OCI-LY7 (cell line): ENCODE measurements around the gene TCERG1L. TPM values are rescaled to one million over a fixed set of nuclear protein-coding genes. Genes with fewer than 3 reads are reported as not detected.

Experiments used
- BruUV-seq: library from RNA; stranded (reverse); fragments of 400-500 nt; replicated peaks from 2 replicates; lab custom pipeline; 2021; lab: Mats Ljungman, UMichigan
- CTCF ChIA-PET: fragments of 300-600 bp; sonication (Branson Sonifier 250); formaldehyde crosslinking; loops from one replicate; lab custom pipeline; 2022; ENCODE audit warnings: antibody characterized with exemption; ENCODE audit not compliant: unreplicated experiment; lab: Charles Lee
- POLR2A ChIA-PET: fragments of 300-600 bp; sonication (Branson Sonifier 250); formaldehyde crosslinking; loops from one replicate; lab custom pipeline; 2022; ENCODE audit warnings: antibody characterized with exemption; lab: Charles Lee
- DNase-seq: peaks from one replicate; pipeline ENCODE4 v3.0.0-alpha.2; 2015; ENCODE audit warnings: low spot score
- H2AFZ ChIP-seq: fragments of 200-600 bp; sonication (generic), shearing (Covaris generic); 2 replicates; pipeline ENCODE4 v1.6.1; 2014; ENCODE audit warnings: mild to moderate bottlenecking, antibody characterized with exemption, low read length, moderate library complexity
- H3K27ac ChIP-seq: fragments of 200-600 bp; sonication (generic); 2 replicates; pipeline ENCODE4 v1.5.1; 2014; ENCODE audit warnings: mixed run types, low read depth, mild to moderate bottlenecking, moderate library complexity, low read length, inconsistent platforms; ENCODE audit not compliant: poor library complexity, severe bottlenecking
- H3K36me3 ChIP-seq: fragments of 200-600 bp; sonication (generic); 2 replicates; pipeline ENCODE4 v1.6.1; 2014; ENCODE audit warnings: mild to moderate bottlenecking, antibody characterized with exemption, low read length, moderate library complexity, mixed read lengths; ENCODE audit not compliant: insufficient read depth
- H3K4me1 ChIP-seq: fragments of 200-600 bp; sonication (generic); 2 replicates; pipeline ENCODE4 v1.5.1; 2014; ENCODE audit warnings: mild to moderate bottlenecking, low read length; ENCODE audit not compliant: insufficient read depth, poor library complexity, severe bottlenecking
- H3K4me2 ChIP-seq: fragments of 200-600 bp; sonication (generic); 2 replicates; pipeline ENCODE4 v1.6.1; 2014; ENCODE audit warnings: mild to moderate bottlenecking, low read length
- H3K4me3 ChIP-seq: fragments of 200-600 bp; sonication (generic); 2 replicates; pipeline ENCODE4 v1.5.1; 2014; ENCODE audit warnings: mild to moderate bottlenecking, low read depth, low read length; ENCODE audit not compliant: poor library complexity, severe bottlenecking
- H3K79me2 ChIP-seq: fragments of 200-600 bp; sonication (generic); 2 replicates; pipeline ENCODE4 v1.6.1; 2016; ENCODE audit warnings: low read depth, mild to moderate bottlenecking, low read length, moderate library complexity, mixed read lengths; ENCODE audit not compliant: insufficient read depth
- H3K9me2 ChIP-seq: fragments of 200-600 bp; sonication (generic); 2 replicates; pipeline ENCODE4 v1.6.1; 2016; ENCODE audit warnings: mild to moderate bottlenecking, low read length, mixed read lengths; ENCODE audit not compliant: insufficient read depth
- H3K9me3 ChIP-seq: fragments of 200-600 bp; sonication (generic); 2 replicates; pipeline ENCODE4 v1.6.1; 2014; ENCODE audit warnings: mild to moderate bottlenecking, mixed run types, low read length, mixed read lengths
- H4K20me1 ChIP-seq: fragments of 200-600 bp; sonication (generic); 2 replicates; pipeline ENCODE4 v1.6.1; 2014; ENCODE audit warnings: mild to moderate bottlenecking, antibody characterized with exemption, low read length, moderate library complexity, mixed read lengths; ENCODE audit not compliant: insufficient read depth
- CTCF ChIP-seq: fragments of 200-600 bp; sonication (generic); conservative IDR thresholded peaks from 2 replicates; pipeline ENCODE4 v1.5.1; 2014; ENCODE audit warnings: mild to moderate bottlenecking, antibody characterized with exemption, low read length, moderate library complexity, mixed read lengths
- EZH2phosphoT487 ChIP-seq: fragments of 200-600 bp; sonication (generic); IDR thresholded peaks from 2 replicates; pipeline ENCODE4 v1.6.1; 2018; ENCODE audit warnings: low read depth, borderline replicate concordance, mild to moderate bottlenecking, mixed run types, antibody characterized with exemption, low read length, moderate library complexity, mixed read lengths
- intact Hi-C: fragments of 100-400 bp; cut with micrococcal nuclease; formaldehyde crosslinking; loops from one replicate; pipeline ENCODE4 v1.10.0; 2022; ENCODE audit not compliant: unreplicated experiment
- total RNA-seq, 2 experiments: library from RNA; depleted of rRNA in 1 of 2; stranded (reverse); fragments of >200 nt in 1 of 2; shearing (Covaris generic) in 1 of 2; gene quantifications; 2 replicates each; pipeline ENCODE4 v1.2.3, GENCODE V29; 2014 to 2022

Gene TCERG1L
- total RNA-seq, 2 experiments from 2014 or later: not detected

- H4K20me1 ChIP-seq: no peaks in the 10 kb centered on the region
- no peak overlapping the region for H3K4me2 ChIP-seq
- no peaks in the 10 kb centered on the region for H3K36me3 ChIP-seq
- no TSS peak for BruUV-seq
- H2AFZ ChIP-seq: no peak overlapping the region
- H3K9me3 ChIP-seq: no peaks in the 10 kb centered on the region
- no peaks in the 10 kb centered on the region for H3K79me2 ChIP-seq
- H3K9me2 ChIP-seq: no peaks in the 10 kb centered on the region
- no peaks in the 10 kb centered on the region for H3K4me1 ChIP-seq
- intact Hi-C loops: no loop called here
- no peak for TF ChIP-seq EZH2phosphoT487
- TF ChIP-seq CTCF: no peak
- ChIA-PET POLR2A (no interaction called here), CTCF (no interaction called here)
- no peak overlapping the region for H3K4me3 ChIP-seq
- no peak for DNase-seq
- no peak overlapping the region for H3K27ac ChIP-seq
Measured at GRCh38 chr10:131259535-131259934, 52.0 kb downstream of the TCERG1L start.

- DNase-seq: no peak
- POLR2A ChIA-PET: no interaction called here
- CTCF ChIA-PET: no interaction called here
- Histone ChIP-seq H3K4me2 (no peak overlapping the region), H3K4me1 (no peaks in the 10 kb centered on the region), H3K9me2 (no peaks in the 10 kb centered on the region), H3K79me2 (no peaks in the 10 kb centered on the region), H3K9me3 (no peaks in the 10 kb centered on the region), H3K36me3 (no peaks in the 10 kb centered on the region), H3K4me3 (no peak overlapping the region), H2AFZ (no peak overlapping the region), H4K20me1 (no peaks in the 10 kb centered on the region), H3K27ac (no peak overlapping the region)
- no TSS peak for BruUV-seq
- TF ChIP-seq EZH2phosphoT487 (no peak), CTCF (no peak)
- intact Hi-C loops: no loop called here
Measured at GRCh38 chr10:131258256-131258655, 53.3 kb downstream of the TCERG1L start.

- H2AFZ ChIP-seq: no peak overlapping the region
- no TSS peak for BruUV-seq
- no peak overlapping the region for H3K4me2 ChIP-seq
- CTCF ChIA-PET: no interaction called here
- TF ChIP-seq EZH2phosphoT487 (no peak), CTCF (no peak)
- no peaks in the 10 kb centered on the region for H4K20me1 ChIP-seq
- DNase-seq: no peak
- no peaks in the 10 kb centered on the region for H3K4me1 ChIP-seq
- no peak overlapping the region for H3K27ac ChIP-seq
- POLR2A ChIA-PET: no interaction called here
- no peak overlapping the region for H3K4me3 ChIP-seq
- no peaks in the 10 kb centered on the region for H3K9me2 ChIP-seq
- no peaks in the 10 kb centered on the region for H3K36me3 ChIP-seq
- H3K79me2 ChIP-seq: no peaks in the 10 kb centered on the region
- intact Hi-C loops: no loop called here
- H3K9me3 ChIP-seq: no peaks in the 10 kb centered on the region
Measured at GRCh38 chr10:131257027-131257426, 54.5 kb downstream of the TCERG1L start.
